ENCODE measurements around the gene TRERF1.

- no peak for TF ChIP-seq POLR2A (IDR thresholded peaks at IDR 0.05)
- no peak for TF ChIP-seq CTCF (IDR thresholded peaks at IDR 0.05)
- TF ChIP-seq EP300 (IDR thresholded peaks at IDR 0.05) = no peak
These were observed 2.1 kb upstream of the TRERF1 start for GRCh38 chr6:42453654-42454427.
